Keratinocyte (primary cell): ENCODE data around the gene FAF1. TPM values are rescaled to one million over a fixed set of nuclear protein-coding genes. Genes with fewer than 3 reads are reported as not detected.

Source experiments
- DNase-seq: peaks from one replicate; pipeline ENCODE4 v3.0.0-alpha.2; 2011; ENCODE audit warnings: low read depth, missing footprints, low spot score
- FAIRE-seq: peaks from 2 replicates; lab custom pipeline; 2011; peaks lifted over from hg19 to GRCh38; lab: Jason Lieb, UNC
- H2AFZ ChIP-seq: 2 replicates; pipeline ENCODE4 v1.6.0; 2012; ENCODE audit warnings: low read length, control low read depth, inconsistent platforms; ENCODE audit not compliant: control insufficient read depth
- H3K27ac ChIP-seq: 2 replicates; pipeline ENCODE4 v1.5.1; 2011; ENCODE audit warnings: low read length; ENCODE audit not compliant: control insufficient read depth, insufficient read depth
- H3K27me3 ChIP-seq: 3 replicates; pipeline ENCODE4 v1.6.0; 2011; ENCODE audit warnings: low read length; ENCODE audit not compliant: control insufficient read depth, insufficient read depth; ENCODE audit errors: extremely low read depth
- H3K36me3 ChIP-seq, 2 experiments: 2 replicates in 1 of 2; 3 replicates in 1 of 2; pipeline ENCODE4 v1.5.1; 2011; ENCODE audit warnings: low read length in 2 of 2, mild to moderate bottlenecking in 1 of 2; ENCODE audit not compliant: control insufficient read depth in 2 of 2, insufficient read depth in 2 of 2; ENCODE audit errors: extremely low read depth in 1 of 2
- H3K4me1 ChIP-seq: 3 replicates; pipeline ENCODE4 v1.5.1; 2011; ENCODE audit warnings: low read length; ENCODE audit not compliant: control insufficient read depth, insufficient read depth; ENCODE audit errors: extremely low read depth
- H3K4me2 ChIP-seq: 3 replicates; pipeline ENCODE4 v1.6.0; 2011; ENCODE audit warnings: low read depth, low read length; ENCODE audit not compliant: control insufficient read depth, insufficient read depth; ENCODE audit errors: extremely low read depth
- H3K4me3 ChIP-seq, 3 experiments: fragments of 200-600 bp in 1 of 3; sonication (generic) in 1 of 3; 2 replicates in 2 of 3; 3 replicates in 1 of 3; pipeline ENCODE4 v1.5.1; 2011 to 2016; ENCODE audit warnings: low read length in 3 of 3, mild to moderate bottlenecking in 3 of 3, control low read depth in 2 of 3, inconsistent platforms in 1 of 3, low read depth in 1 of 3, mixed read lengths in 1 of 3, mixed run types in 1 of 3, moderate library complexity in 1 of 3; ENCODE audit not compliant: control insufficient read depth in 2 of 3, insufficient read depth in 2 of 3; ENCODE audit errors: extremely low read depth in 1 of 3
- H3K79me2 ChIP-seq: 2 replicates; pipeline ENCODE4 v1.6.0; 2012; ENCODE audit warnings: low read length; ENCODE audit not compliant: control insufficient read depth, insufficient read depth
- H3K9ac ChIP-seq: 3 replicates; pipeline ENCODE4 v1.6.0; 2011; ENCODE audit warnings: low read length; ENCODE audit not compliant: control insufficient read depth, insufficient read depth; ENCODE audit errors: extremely low read depth
- H3K9me1 ChIP-seq: 3 replicates; pipeline ENCODE4 v1.6.0; 2011; ENCODE audit warnings: low read length; ENCODE audit not compliant: control insufficient read depth, insufficient read depth; ENCODE audit errors: extremely low read depth
- H3K9me3 ChIP-seq: 2 replicates; pipeline ENCODE4 v1.5.1; 2012; ENCODE audit warnings: low read depth, low read length; ENCODE audit not compliant: control insufficient read depth
- H4K20me1 ChIP-seq: 3 replicates; pipeline ENCODE4 v1.6.0; 2011; ENCODE audit warnings: low read length; ENCODE audit not compliant: control insufficient read depth, insufficient read depth; ENCODE audit errors: extremely low read depth
- CTCF ChIP-seq, 3 experiments: IDR thresholded peaks in 1 of 3; conservative IDR thresholded peaks in 1 of 3; optimal IDR thresholded peaks in 1 of 3; 2 replicates in 2 of 3; 3 replicates in 1 of 3; pipeline versions ENCODE3 to v1.5.1; 2011; ENCODE audit warnings: low read length in 3 of 3, mild to moderate bottlenecking in 3 of 3, moderate library complexity in 2 of 3, control low read depth in 1 of 3, inconsistent platforms in 1 of 3; ENCODE audit not compliant: insufficient read depth in 2 of 3; ENCODE audit errors: extremely low read depth in 1 of 3
- EZH2 ChIP-seq: IDR thresholded peaks from one replicate; pipeline ENCODE4 v1.6.1; 2012; ENCODE audit warnings: inconsistent platforms, mild to moderate bottlenecking, low read length, moderate library complexity
- dilution Hi-C: fragments of 300-500 bp; cut with MboI; formaldehyde crosslinking; loops from one replicate; pipeline ENCODE4 v1.7.0; 2020; ENCODE audit warnings: low sequenced_read_pairs; ENCODE audit not compliant: extremely low pct_ligation_motif_present
- polyA plus RNA-seq, 5 experiments: library from polyadenylated mRNA; depleted of rRNA in 3 of 5; stranded (reverse) in 3 of 5; stranded (forward) in 1 of 5; unstranded in 1 of 5; fragments of >200 nt; gene quantifications; 1 replicate in 1 of 5; 2 replicates in 3 of 5; 3 replicates in 1 of 5; pipeline versions ENCODE4 v1.2.1 to v1.2.3, GENCODE V29; 2011 to 2012; ENCODE audit warnings: missing spikeins in 2 of 5, low read depth in 1 of 5, low replicate concordance in 1 of 5

Gene FAF1
- polyA plus RNA-seq, 1 donor (not counting 4 experiments of a cell fraction or from before 2014, with no cell fraction given): 33.1 TPM

DNA sequence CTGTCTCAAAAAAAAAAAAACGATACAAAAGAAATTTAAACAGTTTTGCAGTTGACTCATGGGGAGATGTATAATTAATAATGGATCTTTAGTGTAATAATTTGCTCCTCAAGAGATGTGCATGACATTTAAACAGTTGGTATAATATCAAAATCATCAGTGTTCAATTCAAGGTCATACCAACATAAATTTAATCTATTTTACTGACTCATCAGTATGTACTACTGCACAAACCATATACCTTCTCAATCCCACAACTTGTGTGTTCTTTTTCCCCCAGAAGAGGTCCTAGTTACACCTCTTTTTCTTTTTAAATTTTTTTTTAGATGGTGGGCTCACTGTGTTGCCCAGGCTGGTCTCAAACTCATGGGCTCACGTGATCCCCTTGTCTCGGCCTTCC lies 33.6 kb upstream of the FAF1 start:
- no peak for TF ChIP-seq EZH2
- TF ChIP-seq CTCF (optimal IDR thresholded peaks at IDR 0.05 in 1 of 3, IDR thresholded peaks at IDR 0.05 in 1 of 3, conservative IDR thresholded peaks at IDR 0.05 in 1 of 3; ENCODE audit: extremely low read depth in 1 of 3, insufficient read depth in 2 of 3, low read length in 3 of 3): no peak
- Histone ChIP-seq H3K4me2 (no peak overlapping the region), H2AFZ (no peak overlapping the region), H3K36me3 (no peaks in the 10 kb centered on the region), H3K79me2 (no peaks in the 10 kb centered on the region), H4K20me1 (no peaks in the 10 kb centered on the region), H3K27me3 (no peaks in the 10 kb centered on the region), H3K9ac (no peak overlapping the region), H3K9me1 (no peaks in the 10 kb centered on the region), H3K9me3 (no peaks in the 10 kb centered on the region), H3K4me1 (no peaks in the 10 kb centered on the region), H3K27ac (no peak overlapping the region), H3K4me3 (no peak overlapping the region)
- no peak for FAIRE-seq
- dilution Hi-C loops: no loop called here
- DNase-seq: no peak

DNA sequence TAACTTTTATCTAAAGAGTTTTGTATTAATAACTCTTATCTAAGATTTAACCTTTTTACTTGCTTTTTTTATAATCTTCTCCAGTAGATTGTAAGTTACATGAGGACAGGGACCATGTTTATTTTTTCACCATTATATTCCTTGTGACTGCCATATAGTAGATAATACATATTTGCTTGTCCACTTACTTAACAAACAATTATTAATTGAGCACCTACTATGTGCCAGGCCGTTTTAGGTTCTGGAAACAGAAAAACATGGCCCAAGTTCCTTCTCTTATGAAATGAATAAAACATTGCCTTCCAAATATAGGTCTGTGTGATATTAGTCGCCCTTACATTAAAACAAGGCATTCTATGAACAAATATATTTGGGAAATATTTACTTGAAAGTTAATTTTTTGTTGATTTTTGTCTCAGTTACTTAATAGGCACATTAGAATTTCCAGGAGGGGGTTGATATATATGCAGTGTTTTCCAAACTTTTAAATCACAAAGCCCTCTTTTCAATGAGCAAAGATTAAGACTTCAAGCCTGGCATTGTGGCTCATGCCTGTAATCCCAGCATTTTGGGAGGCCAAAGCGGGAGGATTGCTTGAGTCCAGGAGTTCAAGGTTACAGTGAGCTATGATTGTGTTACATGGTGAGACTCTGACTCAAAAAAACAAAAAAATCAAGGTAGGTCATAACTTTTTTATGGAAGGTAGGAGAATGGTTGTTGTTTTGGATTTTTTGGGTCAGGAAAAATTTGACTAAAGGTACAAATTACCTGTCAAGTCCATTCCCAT lies 32.7 kb upstream of the FAF1 start:
- Histone ChIP-seq H3K27ac (no peak overlapping the region), H3K9me3 (no peaks in the 10 kb centered on the region), H2AFZ (no peak overlapping the region), H3K4me3 (no peak overlapping the region), H3K9ac (no peak overlapping the region), H3K27me3 (no peaks in the 10 kb centered on the region), H3K4me2 (no peak overlapping the region), H3K4me1 (no peaks in the 10 kb centered on the region), H4K20me1 (no peaks in the 10 kb centered on the region), H3K36me3 (no peaks in the 10 kb centered on the region), H3K79me2 (no peaks in the 10 kb centered on the region), H3K9me1 (no peaks in the 10 kb centered on the region)
- TF ChIP-seq EZH2: no peak
- no peak for TF ChIP-seq CTCF (optimal IDR thresholded peaks at IDR 0.05 in 1 of 3, IDR thresholded peaks at IDR 0.05 in 1 of 3, conservative IDR thresholded peaks at IDR 0.05 in 1 of 3; ENCODE audit: extremely low read depth in 1 of 3, insufficient read depth in 2 of 3, low read length in 3 of 3)
- FAIRE-seq: no peak
- dilution Hi-C loops: no loop called here
- DNase-seq: no peak
